ENCODE measurements around the gene MEAF6.
"Not testable (repeated sequence)": the region's sequence is repeated elsewhere in the genome, so short reads cannot be mapped to it uniquely, and the experiment has no call there.

DNA sequence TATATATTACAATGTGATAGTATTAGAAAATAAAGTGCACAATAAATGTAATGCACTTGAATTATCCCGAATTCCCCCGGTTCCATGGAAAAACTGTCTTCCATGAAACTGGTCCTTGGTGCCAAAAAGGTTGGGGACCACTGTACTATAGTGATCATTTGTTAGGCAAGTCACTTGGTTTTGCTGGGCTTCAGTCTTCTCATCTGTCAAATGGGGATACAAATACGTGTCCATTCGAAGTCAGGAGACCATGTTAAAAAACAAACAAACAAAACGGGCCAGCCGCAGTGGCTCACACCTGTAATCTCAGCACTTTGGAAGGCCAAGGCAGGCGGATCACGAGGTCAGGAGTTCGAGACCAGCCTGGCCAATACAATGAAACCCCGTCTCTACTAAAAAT, 24.6 kb upstream of the MEAF6 start:
- TF ChIP-seq CTCF, POLR2A (IDR thresholded peaks at IDR 0.05): not testable (repeated sequence)
